DMS153 treated with DMSO at 0.1 percent for 48 hours (cell line): ENCODE data around the gene CTSZ.
"Not testable (repeated sequence)": the region's sequence is repeated elsewhere in the genome, so short reads cannot be mapped to it uniquely, and the experiment has no call there.

Experiments
- DNase-seq: peaks from one replicate; lab custom pipeline; 2025; ENCODE audit not compliant: unreplicated experiment; lab: John Stamatoyannopoulos, UW

CTSZ gene

DNA sequence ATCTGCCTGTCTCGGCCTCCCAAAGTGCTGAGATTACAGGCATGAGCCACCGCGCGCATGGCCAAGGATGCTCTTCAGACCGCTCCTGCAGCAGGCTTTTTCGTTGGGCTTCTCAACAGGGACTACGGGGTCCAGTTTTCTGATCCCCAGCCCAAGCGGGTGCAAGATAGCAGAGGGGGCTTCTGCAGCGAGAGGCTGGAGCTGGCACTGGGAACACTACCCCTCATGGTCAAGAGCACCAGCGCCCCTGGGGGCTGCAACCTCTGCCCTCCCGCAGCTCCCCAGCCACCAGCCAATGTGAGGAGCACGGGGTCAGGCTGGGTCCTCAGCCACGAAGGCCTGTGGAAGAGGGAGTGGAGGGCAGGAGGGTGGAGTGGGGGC is 6.0 kb downstream of the CTSZ start:
- DNase-seq = no peak

DNA sequence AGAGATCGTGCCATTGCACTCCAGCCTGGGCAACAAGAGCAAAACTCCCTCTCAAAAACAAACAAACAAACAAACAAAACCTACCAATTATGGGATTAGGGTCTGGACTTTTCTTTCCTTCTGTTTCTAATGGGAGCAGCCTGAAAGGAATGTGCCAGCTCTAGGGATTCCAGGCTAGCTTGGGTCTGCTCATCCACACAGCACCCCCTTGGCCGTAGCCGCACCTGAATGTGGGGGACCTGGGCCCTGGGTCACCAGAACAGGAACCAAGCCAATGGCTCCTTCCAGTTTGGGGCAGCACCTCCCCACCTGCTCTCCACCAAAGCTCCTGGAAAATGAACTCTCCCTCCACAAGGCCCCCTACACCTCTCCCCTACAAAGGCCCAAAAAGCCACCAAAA is 6.7 kb downstream of the CTSZ start:
- no peak for DNase-seq

DNA sequence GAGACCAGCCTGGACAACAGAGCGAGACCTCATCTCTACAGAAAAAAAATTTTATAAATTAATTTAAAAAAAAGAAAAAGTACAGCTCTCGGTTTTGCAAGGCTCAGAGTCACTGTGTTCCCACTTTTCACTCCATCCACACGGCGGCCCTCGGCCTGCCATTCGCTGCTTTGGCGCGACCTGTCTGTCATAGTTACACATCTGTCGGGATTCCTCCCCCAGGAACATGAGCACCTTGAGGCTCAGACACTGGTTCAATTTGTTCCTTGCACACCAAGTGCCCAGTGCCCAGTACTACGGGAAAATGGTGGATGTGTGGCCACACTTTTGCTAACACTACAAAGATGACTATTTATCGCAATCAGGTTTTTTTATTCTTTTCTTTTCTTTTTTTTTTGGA is 8.4 kb downstream of the CTSZ start:
- DNase-seq = no peak

DNA sequence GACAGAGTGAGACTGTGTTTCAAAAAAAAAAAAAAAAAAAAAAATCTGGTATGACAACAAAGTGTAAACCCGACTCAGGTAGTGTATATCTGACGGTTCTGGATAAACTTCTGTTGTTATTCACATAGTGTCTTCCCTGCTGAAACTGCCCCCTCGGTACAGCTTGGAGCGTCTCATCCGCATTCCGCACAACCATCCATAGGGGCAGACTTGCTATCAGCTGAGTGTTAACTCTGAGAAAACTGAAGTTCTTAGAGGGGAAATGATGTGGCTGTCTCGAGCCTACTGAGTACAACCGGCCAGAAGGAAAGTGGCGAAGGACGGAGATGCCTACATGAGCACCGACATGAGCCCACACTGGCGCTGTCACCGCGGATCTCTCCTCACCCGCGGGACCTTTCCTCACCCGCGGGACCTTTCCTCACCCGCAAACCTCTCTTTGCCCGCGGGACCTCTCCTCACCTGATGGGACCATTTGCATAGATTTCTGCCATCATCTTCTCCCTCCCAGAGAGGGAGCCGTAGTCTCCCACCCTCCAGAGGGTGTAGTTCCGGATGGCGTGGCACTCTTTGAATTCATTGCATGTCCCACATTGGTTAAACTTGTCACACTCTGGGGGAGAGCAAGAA is 9.8 kb downstream of the CTSZ start:
- DNase-seq = no peak

DNA sequence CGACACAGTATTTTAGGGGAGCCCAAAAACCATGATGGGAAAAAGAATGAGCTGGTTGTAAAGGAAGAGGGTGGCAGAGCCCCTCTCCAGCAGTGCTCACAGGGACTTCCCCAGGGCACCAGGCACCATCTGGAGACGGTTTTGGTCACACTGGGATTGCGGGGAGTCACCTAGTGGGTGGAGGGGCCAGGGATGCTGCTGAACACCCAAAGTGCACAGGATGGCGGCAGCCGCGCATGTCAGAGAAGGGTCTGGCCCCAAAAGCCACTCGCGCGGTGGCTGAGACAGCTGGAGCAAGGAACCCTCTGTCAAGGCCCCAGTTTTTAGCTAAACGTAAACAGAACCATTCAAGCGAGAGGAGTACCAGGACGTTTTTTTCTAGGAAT is 10.8 kb downstream of the CTSZ start:
- DNase-seq = no peak

DNA sequence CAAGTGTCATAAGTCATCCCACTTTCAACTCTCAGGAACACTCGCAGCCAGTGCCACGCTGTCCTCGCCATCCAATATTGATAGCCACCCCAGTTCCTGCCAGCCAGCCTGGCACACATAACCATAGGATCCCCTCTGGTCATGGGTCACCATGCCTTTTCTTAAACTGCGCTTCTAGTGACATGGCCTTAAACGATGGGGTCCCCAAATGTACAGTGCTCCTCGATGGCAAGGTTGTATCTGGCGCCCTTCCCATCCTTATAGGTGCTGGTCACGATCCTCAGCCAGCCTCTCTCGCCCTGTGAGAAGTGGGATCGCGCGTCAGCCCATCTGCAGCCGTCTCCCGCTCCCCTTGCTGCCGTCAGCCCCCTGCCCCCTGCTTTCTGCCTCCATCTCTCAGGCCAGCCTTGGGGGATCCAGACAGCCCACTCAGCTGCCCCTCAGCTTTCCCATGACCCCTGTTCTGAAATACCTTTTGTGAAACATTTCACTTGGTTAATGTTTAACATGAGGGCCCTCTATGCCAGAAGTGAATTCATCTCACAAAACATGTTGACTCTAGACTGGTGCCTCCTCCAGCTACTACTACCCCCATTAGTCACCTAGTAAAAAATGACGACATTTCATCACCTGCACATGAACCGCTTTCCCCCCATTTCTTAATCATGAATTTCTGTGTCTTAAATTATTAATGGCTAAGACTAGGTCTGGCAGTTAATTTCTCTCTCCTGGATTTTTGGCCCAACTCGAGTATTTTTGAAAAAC is 11.4 kb downstream of the CTSZ start:
- DNase-seq = no peak

DNA sequence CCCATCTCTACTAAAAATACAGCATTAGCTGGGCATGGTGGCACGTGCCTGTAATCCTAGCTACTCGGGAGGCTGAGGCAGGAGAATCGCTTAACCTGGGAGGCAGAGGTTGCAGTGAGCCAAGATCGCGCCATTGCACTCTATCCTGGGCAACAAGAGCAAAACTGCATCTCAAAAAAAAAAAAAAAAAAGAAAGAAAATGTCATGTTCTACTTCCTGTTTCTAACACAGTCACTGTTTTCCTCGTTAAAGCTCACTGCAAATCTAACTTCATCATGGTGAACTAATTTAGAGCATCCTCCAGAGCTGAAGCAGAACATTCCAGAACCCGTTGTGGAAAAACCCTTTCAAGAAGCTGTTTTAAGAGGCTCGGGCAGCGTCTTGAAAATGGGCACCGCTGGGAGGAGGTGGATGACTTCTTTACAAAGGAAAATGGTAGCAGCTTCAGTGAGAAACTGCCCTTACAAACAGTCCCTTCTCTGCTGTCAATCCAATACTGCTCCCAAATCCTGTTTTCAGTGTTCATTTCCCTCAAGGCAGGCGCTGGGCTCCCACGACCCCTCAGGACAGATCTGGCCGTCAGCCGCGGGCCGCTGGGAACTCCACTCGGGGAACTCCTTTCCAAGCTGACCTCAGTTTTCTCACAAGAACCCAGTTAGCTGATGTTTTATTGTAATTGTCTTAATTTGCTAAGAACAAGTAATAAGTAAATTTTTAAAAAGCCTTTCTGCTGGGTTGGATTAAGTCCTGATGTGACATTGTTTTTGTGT is 12.5 kb downstream of the CTSZ start:
- no peak for DNase-seq

DNA sequence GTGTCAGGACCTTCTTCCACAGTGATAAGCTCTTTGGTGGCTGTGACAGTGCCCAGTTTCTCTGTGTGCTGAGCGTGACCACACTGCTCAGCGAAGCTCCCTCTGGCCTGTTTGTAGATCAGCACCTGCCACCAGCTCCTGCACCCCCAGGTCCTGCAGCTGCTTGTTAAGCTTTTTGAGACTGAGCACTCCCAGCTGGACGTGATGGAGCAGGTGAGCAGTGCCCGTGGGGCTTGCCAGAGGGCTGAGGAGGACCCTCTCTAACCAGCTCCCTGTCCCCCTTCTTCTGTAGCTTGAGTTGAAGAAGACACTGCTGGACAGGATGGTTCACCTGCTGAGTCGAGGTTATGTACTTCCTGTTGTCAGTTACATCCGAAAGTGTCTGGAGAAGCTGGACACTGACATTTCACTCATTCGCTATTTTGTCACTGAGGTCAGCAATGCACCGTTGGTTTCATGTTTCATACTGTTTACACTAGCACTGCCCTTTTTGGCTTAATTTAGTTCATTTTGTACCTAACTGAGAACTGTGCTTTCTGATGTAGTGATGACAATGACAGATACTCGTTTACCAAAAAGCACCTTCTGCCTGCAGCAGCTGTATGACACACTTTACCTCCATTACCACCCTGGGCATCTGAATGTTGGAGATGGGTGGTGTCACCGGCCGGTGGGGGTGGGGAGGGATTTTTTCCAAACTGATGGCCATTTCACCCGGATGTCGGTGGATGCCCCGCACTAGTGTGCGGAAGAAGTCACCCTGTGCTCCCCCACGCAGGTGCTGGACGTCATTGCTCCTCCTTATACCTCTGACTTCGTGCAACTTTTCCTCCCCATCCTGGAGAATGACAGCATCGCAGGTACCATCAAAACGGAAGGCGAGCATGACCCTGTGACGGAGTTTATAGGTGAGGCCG is 13.5 kb downstream of the CTSZ start:
- DNase-seq = no peak

DNA sequence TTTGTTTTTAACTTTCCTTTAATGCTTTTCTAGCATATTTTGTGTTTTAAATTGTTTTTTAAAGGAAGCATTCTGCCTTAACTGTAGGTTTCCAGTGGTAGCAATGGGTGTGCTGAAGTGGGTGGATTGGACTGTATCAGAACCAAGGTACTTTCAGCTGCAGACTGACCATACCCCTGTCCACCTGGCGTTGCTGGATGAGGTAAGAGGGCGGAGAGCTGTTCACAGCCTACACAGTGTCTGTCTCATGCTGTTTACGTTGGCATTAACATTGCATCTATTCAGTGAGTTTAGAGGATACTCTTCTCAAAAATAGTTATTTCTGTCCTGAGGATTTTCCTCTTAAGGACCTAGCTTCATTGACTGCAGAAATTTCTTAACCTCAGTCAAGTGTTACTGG is 14.1 kb downstream of the CTSZ start:
- no peak for DNase-seq

DNA sequence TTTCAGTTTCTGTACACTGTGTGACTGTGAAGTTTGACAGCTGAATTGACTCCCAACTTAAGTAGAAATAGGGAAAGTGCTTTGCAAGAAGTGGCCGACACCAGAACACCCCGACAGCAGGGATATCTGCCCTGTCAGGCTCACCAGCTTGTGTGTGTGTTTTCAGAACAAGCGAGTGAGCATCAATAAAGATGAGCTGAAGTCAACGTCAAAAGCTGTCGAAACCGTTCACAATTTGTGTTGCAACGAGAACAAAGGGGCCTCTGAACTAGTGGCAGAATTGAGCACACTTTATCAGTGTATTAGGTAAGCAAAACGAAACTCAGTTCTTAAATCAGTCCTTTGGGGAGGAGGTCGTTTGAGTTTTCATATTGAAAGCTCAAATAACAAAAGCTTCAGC is 15.3 kb downstream of the CTSZ start:
- no peak for DNase-seq

DNA sequence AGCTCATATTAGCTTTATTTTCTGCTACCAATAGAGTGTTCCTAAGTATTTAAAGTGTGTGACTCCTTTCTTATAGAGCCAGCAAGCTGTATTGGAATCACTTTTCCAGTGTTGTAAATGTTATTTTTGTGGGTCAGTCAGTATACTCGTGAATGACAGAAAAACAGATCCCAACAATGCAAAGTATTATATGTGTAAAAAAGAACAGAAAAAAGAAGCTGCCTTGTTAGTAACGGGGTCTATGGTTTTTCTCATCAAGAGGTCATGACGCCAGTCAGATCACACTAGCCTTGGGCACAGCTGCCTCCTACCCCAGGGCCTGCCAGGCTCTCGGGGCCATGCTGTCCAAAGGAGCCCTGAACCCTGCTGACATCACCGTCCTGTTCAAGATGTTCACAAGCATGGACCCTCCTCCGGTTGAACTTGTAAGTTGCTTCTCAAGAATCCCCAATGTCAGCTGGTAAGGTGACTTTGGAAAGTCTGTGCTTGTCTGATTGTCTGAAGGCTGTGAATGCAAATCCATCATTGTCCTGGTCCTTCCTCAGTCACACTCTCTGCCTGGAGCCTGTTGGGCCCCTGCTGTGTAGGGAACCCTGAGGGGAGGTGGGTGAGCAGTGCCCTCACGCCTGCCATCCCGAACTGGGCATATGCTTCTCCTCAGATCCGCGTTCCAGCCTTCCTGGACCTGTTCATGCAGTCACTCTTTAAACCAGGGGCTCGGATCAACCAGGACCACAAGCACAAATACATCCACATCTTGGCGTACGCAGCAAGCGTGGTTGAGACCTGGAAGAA is 16.2 kb downstream of the CTSZ start:
- no peak for DNase-seq

DNA sequence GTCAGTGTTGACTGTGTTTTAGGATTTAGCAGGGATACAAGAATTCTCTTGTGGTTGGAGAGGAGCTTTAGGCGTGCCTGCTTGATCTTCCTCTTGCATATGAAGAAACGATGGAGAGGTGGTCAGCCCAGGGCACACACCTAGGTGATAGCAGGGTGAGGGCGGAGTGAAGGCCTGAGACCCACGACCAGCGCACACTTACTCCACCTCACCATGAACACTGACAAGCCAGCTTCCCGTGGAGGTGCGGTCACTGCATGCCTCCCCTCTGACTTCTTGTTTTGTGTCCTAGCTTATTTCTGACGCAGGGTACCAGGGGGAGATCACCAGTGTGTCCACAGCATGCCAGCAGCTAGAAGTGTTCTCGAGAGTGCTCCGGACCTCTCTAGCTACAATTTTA is 17.9 kb downstream of the CTSZ start:
- no peak for DNase-seq

DNA sequence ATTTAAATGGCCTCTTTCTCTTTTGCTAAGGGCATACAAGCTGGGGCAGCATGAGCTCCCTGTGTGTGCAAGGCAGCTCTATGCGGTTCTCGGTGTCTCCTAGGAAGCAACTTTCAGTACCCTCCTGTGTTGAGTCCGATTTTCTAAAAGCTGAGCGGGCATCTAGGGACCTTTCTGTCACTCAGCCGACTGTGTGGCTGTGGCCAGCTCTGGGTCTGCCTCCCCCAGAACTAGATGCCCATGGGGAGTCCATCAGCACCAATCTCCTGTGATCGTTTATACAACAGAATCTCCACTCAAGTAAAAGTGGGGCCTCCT is 18.5 kb downstream of the CTSZ start:
- no peak for DNase-seq

DNA sequence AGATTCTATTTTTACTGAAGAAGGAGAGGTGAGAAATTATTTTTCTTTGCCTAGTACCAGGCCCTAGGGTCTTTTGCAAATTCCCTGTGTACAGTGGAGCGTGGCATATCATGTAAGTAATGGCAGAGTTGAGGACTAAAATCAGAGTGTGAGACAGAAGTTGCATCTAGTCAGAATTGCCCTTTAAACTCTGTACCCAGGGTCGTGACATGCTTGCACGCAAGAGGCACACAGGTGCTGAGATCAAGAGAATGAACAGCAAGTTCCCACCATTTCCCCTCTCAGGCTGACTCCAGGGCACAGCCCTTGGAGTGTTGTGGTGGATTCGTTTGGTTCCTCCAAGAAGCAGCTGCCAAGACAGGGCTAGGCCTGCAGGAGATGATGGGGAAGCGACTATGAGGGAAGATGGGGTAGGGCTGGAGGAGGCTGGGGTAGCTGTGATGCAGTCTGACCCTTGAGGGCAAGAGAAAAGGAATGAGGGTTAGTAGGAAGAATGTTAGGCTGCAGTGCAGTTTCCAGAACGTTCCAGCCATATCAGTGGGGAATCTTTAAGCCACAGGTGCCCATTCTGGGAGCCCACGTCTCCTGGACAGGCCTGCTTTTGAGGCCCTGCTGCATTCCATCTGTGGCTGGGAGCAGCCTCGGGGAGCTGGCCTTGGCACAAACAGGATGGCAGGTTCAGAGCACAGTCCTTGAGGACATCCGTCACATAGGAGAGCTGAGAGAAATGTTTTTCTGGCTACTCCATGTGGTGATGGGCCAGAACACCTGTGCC is 19.1 kb downstream of the CTSZ start:
- DNase-seq = no peak

DNA sequence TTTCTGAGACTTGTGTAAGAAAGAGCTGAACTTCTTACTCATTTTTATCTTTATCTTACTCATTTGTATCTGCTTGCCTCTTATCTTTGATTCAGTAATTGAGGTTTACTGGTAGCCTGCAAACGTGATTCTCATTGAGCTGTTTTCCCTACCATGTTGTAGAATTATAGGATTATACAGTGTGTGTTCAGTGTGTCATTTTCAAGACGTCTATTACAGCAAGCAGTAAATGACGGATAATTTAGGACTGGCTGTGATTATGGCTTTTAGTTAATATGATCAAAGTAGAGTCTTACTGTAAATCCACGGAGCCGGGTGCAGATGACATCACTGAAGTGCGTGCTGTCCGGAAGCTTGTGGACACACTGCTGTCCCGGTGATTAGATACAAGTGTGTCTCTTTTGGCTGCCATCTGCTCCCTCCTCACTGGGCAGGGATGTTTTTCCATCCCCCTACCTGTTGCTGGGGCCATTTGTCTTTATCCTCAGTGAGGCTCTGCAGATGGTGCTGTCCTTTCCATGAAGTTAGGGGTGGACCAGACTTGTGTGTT is 20.0 kb downstream of the CTSZ start:
- no peak for DNase-seq

DNA sequence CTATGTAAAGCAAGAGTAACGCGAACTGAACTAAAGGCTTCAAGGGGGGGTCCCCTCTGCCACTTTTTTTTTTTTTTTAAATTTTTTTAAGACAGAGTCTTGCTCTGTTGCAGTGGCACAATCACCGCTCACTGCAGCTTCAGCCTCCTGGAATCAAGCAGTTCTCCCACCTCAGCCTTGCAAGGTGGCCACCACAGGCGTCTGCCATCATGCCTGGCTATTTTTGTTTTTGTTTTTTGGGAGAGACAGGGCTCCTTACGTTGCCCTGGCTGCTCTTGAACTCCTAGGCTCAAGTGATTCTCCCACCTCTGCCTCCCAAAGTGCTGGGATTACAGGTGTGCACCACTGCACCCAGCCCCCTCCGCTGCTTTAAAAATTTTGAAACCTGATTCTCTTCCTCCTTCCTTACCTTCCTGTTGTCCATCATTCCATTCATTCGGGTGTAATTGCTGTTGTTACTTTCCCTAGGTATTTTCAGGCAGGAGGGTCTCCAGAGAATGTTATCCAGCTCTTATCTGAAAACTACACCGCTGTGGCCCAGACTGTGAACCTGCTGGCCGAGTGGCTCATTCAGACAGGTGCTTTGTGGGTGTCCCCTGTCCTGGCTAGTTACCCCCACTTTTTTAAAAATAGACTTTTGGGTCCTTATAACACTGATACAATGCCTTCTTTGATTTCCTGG is 20.6 kb downstream of the CTSZ start:
- no peak for DNase-seq

DNA sequence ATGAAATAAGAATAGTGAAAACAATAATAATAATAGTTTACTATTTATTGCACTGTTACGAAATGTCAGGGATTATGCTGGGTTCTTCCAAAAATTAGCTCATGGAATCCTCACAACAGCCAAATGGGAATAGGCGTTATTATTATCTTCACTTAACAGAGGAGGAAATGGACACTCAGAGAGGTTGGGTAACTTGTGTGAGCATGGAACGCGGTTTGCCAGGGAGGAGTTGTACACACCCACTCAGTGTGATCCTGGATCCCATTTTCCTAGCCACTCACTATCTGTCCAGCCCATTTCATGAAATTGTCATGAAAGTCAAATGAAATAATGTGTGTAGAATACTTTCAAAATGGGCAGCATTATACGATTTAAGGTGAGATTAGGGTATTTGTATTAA is 21.4 kb downstream of the CTSZ start:
- DNase-seq = no peak

DNA sequence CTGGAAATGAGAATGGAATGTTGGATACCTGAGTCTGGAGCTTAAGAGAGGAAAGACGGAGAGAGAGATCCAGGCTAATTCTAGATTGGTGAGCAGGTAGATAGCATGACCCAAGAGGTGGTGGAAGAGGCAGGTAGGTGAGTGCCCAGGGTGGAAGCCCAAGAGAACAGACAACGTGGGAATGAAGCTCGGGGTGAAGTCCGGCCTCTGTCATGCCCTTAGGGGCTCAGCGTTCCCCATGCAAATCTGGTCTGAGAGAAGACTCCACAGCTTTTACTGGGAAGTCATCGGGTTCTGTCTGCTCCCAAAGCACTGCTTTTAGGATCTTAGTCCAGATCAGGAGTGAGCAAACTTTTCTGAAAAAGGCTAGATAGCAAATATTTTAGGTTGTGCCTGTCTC is 22.4 kb downstream of the CTSZ start:
- no peak for DNase-seq

DNA sequence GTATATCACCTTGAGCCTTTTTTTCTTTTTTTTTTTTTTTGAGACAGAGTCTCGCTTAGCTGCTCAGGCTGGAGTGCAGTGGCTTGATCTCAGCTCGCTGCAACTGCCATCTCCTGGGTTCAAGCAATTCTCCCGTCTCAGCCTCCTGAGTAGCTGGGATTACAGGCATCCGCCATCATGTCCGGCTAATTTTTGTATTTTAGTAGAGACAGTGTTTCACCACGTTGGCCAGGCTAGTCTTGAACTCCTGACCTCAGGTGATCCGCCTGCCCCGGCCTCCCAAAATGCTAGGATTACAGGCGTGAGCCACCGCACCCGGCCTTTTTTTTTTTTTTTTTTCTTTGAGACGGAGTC is 24.0 kb downstream of the CTSZ start:
- not testable (repeated sequence) for DNase-seq
